ENCODE data around the gene TBC1D22A. TPM values are rescaled to one million over a fixed set of nuclear protein-coding genes. Genes with fewer than 3 reads are reported as not detected.
"Not testable (repeated sequence)": the region's sequence is repeated elsewhere in the genome, so short reads cannot be mapped to it uniquely, and the experiment has no call there.

Gene TBC1D22A
- total RNA-seq, 2 donors from 2014 or later: 28.9 to 31.3 TPM

GRCh38 chr22:47046411-47047065 lies 284.1 kb downstream of the TBC1D22A start:
- H3K36me3 ChIP-seq: no peaks in the 10 kb centered on the region
- no peak overlapping the region for H3K27ac ChIP-seq
- no peaks in the 10 kb centered on the region for H3K4me1 ChIP-seq (ENCODE audit: control insufficient read depth in 1 of 2, low read depth in 2 of 2)
- H3K27me3 ChIP-seq (replicated peaks; ENCODE audit: insufficient read depth): no peaks in the 10 kb centered on the region
- no peak overlapping the region for H3K4me3 ChIP-seq
- ATAC-seq (ENCODE audit: insufficient number of reproducible peaks, low FRiP score, low read depth) (no peak), DNase-seq (ENCODE audit: low spot score) (no peak)
- no peaks in the 10 kb centered on the region for H3K9me3 ChIP-seq
- TF ChIP-seq, protein P1, sequence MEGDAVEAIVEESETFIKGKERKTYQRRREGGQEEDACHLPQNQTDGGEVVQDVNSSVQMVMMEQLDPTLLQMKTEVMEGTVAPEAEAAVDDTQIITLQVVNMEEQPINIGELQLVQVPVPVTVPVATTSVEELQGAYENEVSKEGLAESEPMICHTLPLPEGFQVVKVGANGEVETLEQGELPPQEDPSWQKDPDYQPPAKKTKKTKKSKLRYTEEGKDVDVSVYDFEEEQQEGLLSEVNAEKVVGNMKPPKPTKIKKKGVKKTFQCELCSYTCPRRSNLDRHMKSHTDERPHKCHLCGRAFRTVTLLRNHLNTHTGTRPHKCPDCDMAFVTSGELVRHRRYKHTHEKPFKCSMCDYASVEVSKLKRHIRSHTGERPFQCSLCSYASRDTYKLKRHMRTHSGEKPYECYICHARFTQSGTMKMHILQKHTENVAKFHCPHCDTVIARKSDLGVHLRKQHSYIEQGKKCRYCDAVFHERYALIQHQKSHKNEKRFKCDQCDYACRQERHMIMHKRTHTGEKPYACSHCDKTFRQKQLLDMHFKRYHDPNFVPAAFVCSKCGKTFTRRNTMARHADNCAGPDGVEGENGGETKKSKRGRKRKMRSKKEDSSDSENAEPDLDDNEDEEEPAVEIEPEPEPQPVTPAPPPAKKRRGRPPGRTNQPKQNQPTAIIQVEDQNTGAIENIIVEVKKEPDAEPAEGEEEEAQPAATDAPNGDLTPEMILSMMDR (IDR thresholded peaks at IDR 0.05): no peak

DNA sequence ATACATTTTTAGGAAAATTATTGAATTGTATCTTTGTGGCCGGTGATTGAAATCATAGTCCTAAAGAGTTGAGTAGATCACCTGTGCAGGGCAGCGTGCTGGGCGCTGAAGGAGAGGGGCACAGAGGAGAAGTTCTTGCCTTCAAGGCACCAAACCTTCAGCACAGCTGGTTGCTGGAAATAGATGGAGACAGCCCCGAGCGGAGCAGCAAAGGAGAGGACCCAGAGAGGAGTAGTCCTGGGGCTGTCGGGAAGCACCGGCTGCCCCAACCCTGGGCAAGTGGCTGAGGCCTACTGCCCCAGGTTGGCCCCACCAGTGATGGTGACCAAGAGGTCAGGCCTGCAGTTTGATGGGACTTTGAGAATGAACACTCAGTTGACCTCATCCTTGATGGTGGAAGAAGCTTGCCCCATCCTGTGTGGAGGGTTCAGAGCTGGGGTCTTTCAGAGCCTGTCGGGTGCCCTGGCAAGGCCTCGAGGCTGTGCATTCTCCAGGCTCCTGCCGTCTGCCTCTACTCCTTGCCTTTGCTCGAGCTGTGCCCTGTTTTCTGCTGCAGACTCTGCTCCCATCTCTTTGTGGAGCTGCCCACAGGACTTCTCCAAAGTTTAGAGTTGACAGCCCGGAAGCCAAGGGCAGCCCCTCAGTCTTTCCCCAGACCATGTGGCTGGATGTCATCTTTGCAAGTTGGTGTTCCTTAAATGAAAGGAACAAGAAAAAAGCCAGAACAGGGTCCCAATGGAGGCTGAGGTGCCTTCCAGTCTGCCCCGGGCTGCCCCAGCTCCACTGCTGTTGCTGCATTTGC lies 285.1 kb downstream of the TBC1D22A start:
- Histone ChIP-seq H3K9me3 (no peaks in the 10 kb centered on the region), H3K4me1 (ENCODE audit: control insufficient read depth in 1 of 2, low read depth in 2 of 2) (no peaks in the 10 kb centered on the region), H3K27me3 (replicated peaks; ENCODE audit: insufficient read depth) (no peaks in the 10 kb centered on the region), H3K27ac (no peak overlapping the region), H3K36me3 (no peaks in the 10 kb centered on the region), H3K4me3 (no peak overlapping the region)
- DNase-seq (ENCODE audit: low spot score) (no peak), ATAC-seq (ENCODE audit: insufficient number of reproducible peaks, low FRiP score, low read depth) (no peak)
- TF ChIP-seq, protein P1 (IDR thresholded peaks at IDR 0.05): no peak

- Histone ChIP-seq H3K9me3 (no peaks in the 10 kb centered on the region), H3K27ac (no peak overlapping the region), H3K27me3 (replicated peaks; ENCODE audit: insufficient read depth) (no peaks in the 10 kb centered on the region), H3K4me1 (ENCODE audit: control insufficient read depth in 1 of 2, low read depth in 2 of 2) (no peaks in the 10 kb centered on the region), H3K36me3 (no peaks in the 10 kb centered on the region), H3K4me3 (no peak overlapping the region)
- TF ChIP-seq, protein P1 (IDR thresholded peaks at IDR 0.05): no peak
- DNase-seq (ENCODE audit: low spot score): no peak
- no peak for ATAC-seq (ENCODE audit: insufficient number of reproducible peaks, low FRiP score, low read depth)
Observed at GRCh38 chr22:47048123-47049077, 285.9 kb downstream of the TBC1D22A start.

- Histone ChIP-seq H3K36me3 (no peaks in the 10 kb centered on the region), H3K4me1 (ENCODE audit: control insufficient read depth in 1 of 2, low read depth in 2 of 2) (no peaks in the 10 kb centered on the region), H3K4me3 (no peak overlapping the region), H3K27me3 (replicated peaks; ENCODE audit: insufficient read depth) (no peaks in the 10 kb centered on the region), H3K9me3 (no peaks in the 10 kb centered on the region), H3K27ac (no peak overlapping the region)
- DNase-seq (ENCODE audit: low spot score) (no peak), ATAC-seq (ENCODE audit: insufficient number of reproducible peaks, low FRiP score, low read depth) (no peak)
- TF ChIP-seq, protein P1 (IDR thresholded peaks at IDR 0.05): no peak
Observed at GRCh38 chr22:47049078-47049624, 286.7 kb downstream of the TBC1D22A start.

GRCh38 chr22:47049736-47050400 lies 287.4 kb downstream of the TBC1D22A start:
- ATAC-seq (ENCODE audit: insufficient number of reproducible peaks, low FRiP score, low read depth); H3K27me3 ChIP-seq (replicated peaks; ENCODE audit: insufficient read depth); H3K27ac ChIP-seq; H3K36me3 ChIP-seq; H3K4me1 ChIP-seq (ENCODE audit: control insufficient read depth in 1 of 2, low read depth in 2 of 2); H3K9me3 ChIP-seq; H3K4me3 ChIP-seq; DNase-seq (ENCODE audit: low spot score): not testable (repeated sequence)
